Keratinocyte (primary cell): ENCODE measurements around the gene STK16. TPM values are rescaled to one million over a fixed set of nuclear protein-coding genes. Genes with fewer than 3 reads are reported as not detected.
A peak's percentile ranks its signal among the peaks of the same experiment; 100 is the strongest.

ENCODE experiments used
- DNase-seq: peaks from one replicate; pipeline ENCODE4 v3.0.0-alpha.2; 2011; ENCODE audit warnings: low read depth, missing footprints, low spot score
- FAIRE-seq: peaks from 2 replicates; lab custom pipeline; 2011; peaks lifted over from hg19 to GRCh38; lab: Jason Lieb, UNC
- H2AFZ ChIP-seq: 2 replicates; pipeline ENCODE4 v1.6.0; 2012; ENCODE audit warnings: low read length, control low read depth, inconsistent platforms; ENCODE audit not compliant: control insufficient read depth
- H3K27ac ChIP-seq: 2 replicates; pipeline ENCODE4 v1.5.1; 2011; ENCODE audit warnings: low read length; ENCODE audit not compliant: control insufficient read depth, insufficient read depth
- H3K27me3 ChIP-seq: 3 replicates; pipeline ENCODE4 v1.6.0; 2011; ENCODE audit warnings: low read length; ENCODE audit not compliant: control insufficient read depth, insufficient read depth; ENCODE audit errors: extremely low read depth
- H3K36me3 ChIP-seq, 2 experiments: 2 replicates in 1 of 2; 3 replicates in 1 of 2; pipeline ENCODE4 v1.5.1; 2011; ENCODE audit warnings: low read length in 2 of 2, mild to moderate bottlenecking in 1 of 2; ENCODE audit not compliant: control insufficient read depth in 2 of 2, insufficient read depth in 2 of 2; ENCODE audit errors: extremely low read depth in 1 of 2
- H3K4me1 ChIP-seq: 3 replicates; pipeline ENCODE4 v1.5.1; 2011; ENCODE audit warnings: low read length; ENCODE audit not compliant: control insufficient read depth, insufficient read depth; ENCODE audit errors: extremely low read depth
- H3K4me2 ChIP-seq: 3 replicates; pipeline ENCODE4 v1.6.0; 2011; ENCODE audit warnings: low read depth, low read length; ENCODE audit not compliant: control insufficient read depth, insufficient read depth; ENCODE audit errors: extremely low read depth
- H3K4me3 ChIP-seq, 3 experiments: fragments of 200-600 bp in 1 of 3; sonication (generic) in 1 of 3; 2 replicates in 2 of 3; 3 replicates in 1 of 3; pipeline ENCODE4 v1.5.1; 2011 to 2016; ENCODE audit warnings: low read length in 3 of 3, mild to moderate bottlenecking in 3 of 3, control low read depth in 2 of 3, inconsistent platforms in 1 of 3, low read depth in 1 of 3, mixed read lengths in 1 of 3, mixed run types in 1 of 3, moderate library complexity in 1 of 3; ENCODE audit not compliant: control insufficient read depth in 2 of 3, insufficient read depth in 2 of 3; ENCODE audit errors: extremely low read depth in 1 of 3
- H3K79me2 ChIP-seq: 2 replicates; pipeline ENCODE4 v1.6.0; 2012; ENCODE audit warnings: low read length; ENCODE audit not compliant: control insufficient read depth, insufficient read depth
- H3K9ac ChIP-seq: 3 replicates; pipeline ENCODE4 v1.6.0; 2011; ENCODE audit warnings: low read length; ENCODE audit not compliant: control insufficient read depth, insufficient read depth; ENCODE audit errors: extremely low read depth
- H3K9me1 ChIP-seq: 3 replicates; pipeline ENCODE4 v1.6.0; 2011; ENCODE audit warnings: low read length; ENCODE audit not compliant: control insufficient read depth, insufficient read depth; ENCODE audit errors: extremely low read depth
- H3K9me3 ChIP-seq: 2 replicates; pipeline ENCODE4 v1.5.1; 2012; ENCODE audit warnings: low read depth, low read length; ENCODE audit not compliant: control insufficient read depth
- H4K20me1 ChIP-seq: 3 replicates; pipeline ENCODE4 v1.6.0; 2011; ENCODE audit warnings: low read length; ENCODE audit not compliant: control insufficient read depth, insufficient read depth; ENCODE audit errors: extremely low read depth
- EZH2 ChIP-seq: IDR thresholded peaks from one replicate; pipeline ENCODE4 v1.6.1; 2012; ENCODE audit warnings: inconsistent platforms, mild to moderate bottlenecking, low read length, moderate library complexity
- dilution Hi-C: fragments of 300-500 bp; cut with MboI; formaldehyde crosslinking; loops from one replicate; pipeline ENCODE4 v1.7.0; 2020; ENCODE audit warnings: low sequenced_read_pairs; ENCODE audit not compliant: extremely low pct_ligation_motif_present
- polyA plus RNA-seq, 5 experiments: library from polyadenylated mRNA; depleted of rRNA in 3 of 5; stranded (reverse) in 3 of 5; stranded (forward) in 1 of 5; unstranded in 1 of 5; fragments of >200 nt; gene quantifications; 1 replicate in 1 of 5; 2 replicates in 3 of 5; 3 replicates in 1 of 5; pipeline versions ENCODE4 v1.2.1 to v1.2.3, GENCODE V29; 2011 to 2012; ENCODE audit warnings: missing spikeins in 2 of 5, low read depth in 1 of 5, low replicate concordance in 1 of 5
- TF ChIP-seq, protein P1 (sequence below), 3 experiments: IDR thresholded peaks in 1 of 3; conservative IDR thresholded peaks in 1 of 3; optimal IDR thresholded peaks in 1 of 3; 2 replicates in 2 of 3; 3 replicates in 1 of 3; pipeline versions ENCODE3 to v1.5.1; 2011; ENCODE audit warnings: low read length in 3 of 3, mild to moderate bottlenecking in 3 of 3, moderate library complexity in 2 of 3, control low read depth in 1 of 3, inconsistent platforms in 1 of 3; ENCODE audit not compliant: insufficient read depth in 2 of 3; ENCODE audit errors: extremely low read depth in 1 of 3

The STK16 gene
- polyA plus RNA-seq, 1 donor (not counting 4 experiments of a cell fraction or from before 2014, with no cell fraction given): 35.8 TPM

DNA sequence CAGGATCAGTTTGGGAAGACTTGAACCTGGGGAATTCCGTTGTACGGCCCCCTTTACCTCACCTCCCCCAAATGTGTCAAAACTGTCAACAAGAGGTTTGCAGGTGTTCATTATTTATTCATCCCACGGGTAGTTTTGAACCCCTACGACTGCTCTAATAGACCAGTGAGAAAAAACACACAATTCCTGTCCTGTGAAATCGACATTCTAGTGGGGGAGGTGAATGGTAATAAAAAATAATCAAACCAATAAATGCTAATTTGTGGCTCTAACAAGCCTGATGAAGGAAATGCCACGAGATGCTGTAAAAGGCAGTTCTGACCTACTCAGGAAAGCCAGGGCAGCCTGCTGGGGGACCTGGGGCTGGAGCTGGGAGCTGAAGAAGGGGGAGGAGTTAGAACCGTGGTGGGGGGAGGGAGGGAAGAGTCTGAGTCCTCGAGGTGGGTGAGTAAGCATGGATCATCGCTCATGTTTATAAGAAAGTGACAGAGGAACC, 33.4 kb downstream of the STK16 start:
- FAIRE-seq (peak; percentile 43), DNase-seq (no peak)
- Histone ChIP-seq H3K36me3 (peaks cover 15 to 19% of the 10 kb centered on the region in 2 experiments), H3K79me2 (peaks cover 7% of the 10 kb centered on the region), H3K27me3 (no peaks in the 10 kb centered on the region), H3K9ac (peak overlapping the region; percentile 75), H3K4me1 (peaks cover 46% of the 10 kb centered on the region), H3K4me2 (peak overlapping the region; percentile 68), H3K9me3 (no peaks in the 10 kb centered on the region), H2AFZ (peak overlapping the region; percentile 10), H3K27ac (peak overlapping the region; percentile 97), H3K4me3 (peak overlapping the region in 2 of 3 experiments; percentile 7 to 45), H4K20me1 (no peaks in the 10 kb centered on the region), H3K9me1 (no peaks in the 10 kb centered on the region)
- TF ChIP-seq, protein P1, sequence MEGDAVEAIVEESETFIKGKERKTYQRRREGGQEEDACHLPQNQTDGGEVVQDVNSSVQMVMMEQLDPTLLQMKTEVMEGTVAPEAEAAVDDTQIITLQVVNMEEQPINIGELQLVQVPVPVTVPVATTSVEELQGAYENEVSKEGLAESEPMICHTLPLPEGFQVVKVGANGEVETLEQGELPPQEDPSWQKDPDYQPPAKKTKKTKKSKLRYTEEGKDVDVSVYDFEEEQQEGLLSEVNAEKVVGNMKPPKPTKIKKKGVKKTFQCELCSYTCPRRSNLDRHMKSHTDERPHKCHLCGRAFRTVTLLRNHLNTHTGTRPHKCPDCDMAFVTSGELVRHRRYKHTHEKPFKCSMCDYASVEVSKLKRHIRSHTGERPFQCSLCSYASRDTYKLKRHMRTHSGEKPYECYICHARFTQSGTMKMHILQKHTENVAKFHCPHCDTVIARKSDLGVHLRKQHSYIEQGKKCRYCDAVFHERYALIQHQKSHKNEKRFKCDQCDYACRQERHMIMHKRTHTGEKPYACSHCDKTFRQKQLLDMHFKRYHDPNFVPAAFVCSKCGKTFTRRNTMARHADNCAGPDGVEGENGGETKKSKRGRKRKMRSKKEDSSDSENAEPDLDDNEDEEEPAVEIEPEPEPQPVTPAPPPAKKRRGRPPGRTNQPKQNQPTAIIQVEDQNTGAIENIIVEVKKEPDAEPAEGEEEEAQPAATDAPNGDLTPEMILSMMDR (optimal IDR thresholded peaks at IDR 0.05 in 1 of 3, IDR thresholded peaks at IDR 0.05 in 1 of 3, conservative IDR thresholded peaks at IDR 0.05 in 1 of 3; ENCODE audit: extremely low read depth in 1 of 3, insufficient read depth in 2 of 3, low read length in 3 of 3): no peak
- TF ChIP-seq EZH2: no peak
- dilution Hi-C loops: no loop called here

DNA sequence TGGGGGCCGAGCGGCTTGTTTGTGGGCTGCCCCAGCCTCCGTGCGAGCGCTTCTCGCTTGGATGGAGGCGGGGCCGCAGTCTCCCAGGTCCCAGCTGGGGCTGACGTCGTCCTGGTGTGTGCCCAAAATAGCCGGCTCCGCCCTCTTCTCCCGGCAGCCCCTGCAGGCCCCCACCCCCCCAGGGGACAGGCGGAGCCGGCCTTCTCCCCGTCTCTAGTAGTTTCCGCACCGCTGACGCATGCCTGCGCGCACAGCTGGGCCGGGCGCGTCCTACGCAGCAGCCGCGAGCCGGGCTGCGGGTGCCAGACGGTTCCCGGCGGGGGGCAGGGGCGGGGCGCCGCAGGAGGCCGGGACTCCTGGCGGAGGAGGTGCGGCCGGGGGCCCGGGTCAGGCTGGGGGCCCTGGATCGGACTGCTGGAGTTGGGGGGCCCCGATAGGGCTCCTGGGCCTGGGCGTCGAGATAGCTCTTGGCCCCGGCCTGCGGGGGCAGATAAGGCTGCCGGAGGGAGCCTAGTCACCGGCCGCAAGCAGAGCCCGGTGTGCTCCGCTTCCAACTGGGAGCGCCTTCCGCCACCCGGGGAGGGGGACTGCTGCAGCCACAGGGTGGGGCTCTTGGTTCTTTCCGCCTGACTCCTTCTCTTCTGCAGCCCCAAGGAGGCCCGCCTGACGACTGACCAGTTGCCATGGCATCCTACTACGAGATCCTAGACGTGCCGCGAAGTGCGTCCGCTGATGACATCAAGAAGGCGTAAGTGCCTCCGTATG, 34.1 kb downstream of the STK16 start, which contains the start of gene DNAJB2:
Gene DNAJB2 (plus strand): TSS at position 216 of the 765 bp plus-strand sequence. CDS start 468 bp downstream, at position 684.
- Histone ChIP-seq H3K27ac (peak within 1 kb of the TSS; percentile 97), H3K27me3 (no peaks in the 10 kb centered on the region), H3K36me3 (peaks cover 17 to 24% of the 10 kb centered on the region in 2 experiments), H4K20me1 (no peaks in the 10 kb centered on the region), H3K4me3 (peak within 1 kb of the TSS; percentile 48 to 88 (median 88)), H2AFZ (peak within 1 kb of the TSS; percentile 84), H3K9ac (peak within 1 kb of the TSS; percentile 86), H3K4me1 (peaks cover 41% of the 10 kb centered on the region), H3K9me1 (no peaks in the 10 kb centered on the region), H3K79me2 (peaks cover 7% of the 10 kb centered on the region), H3K4me2 (peak within 1 kb of the TSS; percentile 98), H3K9me3 (no peaks in the 10 kb centered on the region)
- dilution Hi-C loops: no loop called here
- FAIRE-seq (peak; percentile 43), DNase-seq (peak; percentile 95)
- TF ChIP-seq EZH2: no peak
- TF ChIP-seq, protein P1 (optimal IDR thresholded peaks at IDR 0.05 in 1 of 3, IDR thresholded peaks at IDR 0.05 in 1 of 3, conservative IDR thresholded peaks at IDR 0.05 in 1 of 3; ENCODE audit: extremely low read depth in 1 of 3, insufficient read depth in 2 of 3, low read length in 3 of 3): peak in 1 of 3 experiments; percentile 3
